SK-N-SH (cell line): ENCODE measurements around the gene C4A. TPM values are rescaled to one million over a fixed set of nuclear protein-coding genes. Genes with fewer than 3 reads are reported as not detected.

Experiments used
- CTCF ChIA-PET: fragments of 300-600, 350-600 bp; formaldehyde crosslinking; extraction: SDS; loops from one replicate; lab custom pipeline; 2021; lab: Yijun Ruan, JAX
- POLR2A ChIA-PET: fragments of 350-600 bp; sonication (Branson Sonifier 250); formaldehyde crosslinking; extraction: SDS; loops from one replicate; lab custom pipeline; 2020; ENCODE audit warnings: antibody characterized with exemption, inconsistent platforms; lab: Yijun Ruan, JAX
- DNase-seq: peaks from one replicate; pipeline ENCODE4 v3.0.0; 2012
- H2AFZ ChIP-seq: fragments of 200-600 bp; sonication (generic); 2 replicates; pipeline ENCODE4 v1.8.1; 2016; ENCODE audit warnings: antibody characterized with exemption, mild to moderate bottlenecking, low read depth
- H3F3A ChIP-seq: fragments of 200-600 bp; sonication (generic); replicated peaks from 2 replicates; pipeline ENCODE3; 2016; ENCODE audit warnings: antibody characterized with exemption, mild to moderate bottlenecking; ENCODE audit not compliant: insufficient read depth
- H3K27ac ChIP-seq, 2 experiments: fragments of 200-500 bp in 1 of 2; fragments of 200-600 bp in 1 of 2; sonication (Bioruptor generic) in 1 of 2; sonication (generic), shearing (Covaris generic) in 1 of 2; 2 replicates each; pipeline versions ENCODE4 v1.5.1 to v1.6.1; 2014 to 2016; ENCODE audit warnings: low read depth in 2 of 2, inconsistent platforms in 1 of 2, low read length in 1 of 2, mild to moderate bottlenecking in 1 of 2, mixed read lengths in 1 of 2
- H3K27me3 ChIP-seq: fragments of 200-600 bp; sonication (generic), shearing (Covaris generic); 2 replicates; pipeline ENCODE4 v1.6.1; 2016; ENCODE audit warnings: mixed run types; ENCODE audit not compliant: insufficient read depth
- H3K36me3 ChIP-seq, 2 experiments: fragments of 200-500 bp in 1 of 2; fragments of 200-600 bp in 1 of 2; sonication (Bioruptor generic) in 1 of 2; sonication (generic) in 1 of 2; replicated peaks in 1 of 2; 2 replicates each; pipeline versions ENCODE3 to v1.5.1; 2014 to 2016; ENCODE audit warnings: low read length in 1 of 2, mild to moderate bottlenecking in 1 of 2; ENCODE audit not compliant: insufficient read depth in 2 of 2, control insufficient read depth in 1 of 2
- H3K4me1 ChIP-seq, 2 experiments: fragments of 200-500 bp in 1 of 2; fragments of 200-600 bp in 1 of 2; sonication (Bioruptor generic) in 1 of 2; sonication (generic), shearing (Covaris generic) in 1 of 2; 2 replicates each; pipeline versions ENCODE4 v1.5.1 to v1.6.1; 2014 to 2016; ENCODE audit warnings: low read depth in 1 of 2, low read length in 1 of 2, mixed run types in 1 of 2; ENCODE audit not compliant: insufficient read depth in 2 of 2, control insufficient read depth in 1 of 2
- H3K4me2 ChIP-seq: fragments of 200-600 bp; sonication (generic), shearing (Covaris generic); 2 replicates; pipeline ENCODE4 v1.6.1; 2017; ENCODE audit warnings: mixed run types
- H3K4me3 ChIP-seq, 2 experiments: fragments of 200-500 bp in 1 of 2; fragments of 200-600 bp in 1 of 2; sonication (Bioruptor generic) in 1 of 2; sonication (generic), shearing (Covaris generic) in 1 of 2; 2 replicates each; pipeline versions ENCODE4 v1.5.1 to v1.8.1; 2014 to 2016; ENCODE audit warnings: low read depth in 2 of 2, inconsistent platforms in 1 of 2, low read length in 1 of 2, mild to moderate bottlenecking in 1 of 2, mixed read lengths in 1 of 2, moderate library complexity in 1 of 2
- H3K79me2 ChIP-seq: fragments of 200-600 bp; sonication (generic); 2 replicates; pipeline ENCODE4 v1.8.1; 2017; ENCODE audit warnings: mild to moderate bottlenecking; ENCODE audit not compliant: insufficient read depth
- H3K9ac ChIP-seq: fragments of 200-600 bp; sonication (generic); 2 replicates; pipeline ENCODE4 v1.6.1; 2017; ENCODE audit warnings: mixed run types
- H3K9me2 ChIP-seq: fragments of 200-600 bp; sonication (generic); 2 replicates; pipeline ENCODE4 v1.6.1; 2017; ENCODE audit warnings: mixed run types
- H3K9me3 ChIP-seq: fragments of 200-600 bp; sonication (generic); 2 replicates; pipeline ENCODE4 v1.6.1; 2017; ENCODE audit warnings: mixed run types, mild to moderate bottlenecking, moderate library complexity
- H4K20me1 ChIP-seq: fragments of 200-600 bp; sonication (generic); 2 replicates; pipeline ENCODE4 v1.6.1; 2017; ENCODE audit warnings: mild to moderate bottlenecking, mixed run types; ENCODE audit not compliant: insufficient read depth
- CHD2 ChIP-seq: fragments of 150-350 bp; IDR thresholded peaks from 2 replicates; pipeline ENCODE4 v1.6.1; 2018; ENCODE audit warnings: low read length; ENCODE audit not compliant: partially characterized antibody
- FOSL2 ChIP-seq: IDR thresholded peaks from 2 replicates; pipeline ENCODE4 v1.4.0; 2012; ENCODE audit warnings: low read depth, mild to moderate bottlenecking, moderate library complexity, borderline replicate concordance
- GABPA ChIP-seq: IDR thresholded peaks from 2 replicates; pipeline ENCODE4 v1.4.0; 2012; ENCODE audit warnings: low read depth, mild to moderate bottlenecking
- GATA2 ChIP-seq: sonication (generic); formaldehyde crosslinking; IDR thresholded peaks from 2 replicates; pipeline ENCODE4 v1.5.0; 2020; ENCODE audit warnings: mild to moderate bottlenecking, missing genetic modification reagents
- JUND ChIP-seq: IDR thresholded peaks from 2 replicates; pipeline ENCODE4 v1.4.0; 2012
- MXI1 ChIP-seq: IDR thresholded peaks from 2 replicates; pipeline ENCODE4 v1.6.1; 2012; ENCODE audit warnings: mild to moderate bottlenecking, low read depth, low read length, improper control_type of control experiment
- NFIC ChIP-seq: IDR thresholded peaks from 2 replicates; pipeline ENCODE4 v1.4.0; 2012; ENCODE audit warnings: borderline replicate concordance
- RAD21 ChIP-seq: IDR thresholded peaks from 2 replicates; pipeline ENCODE4 v1.6.1; 2012; ENCODE audit warnings: mild to moderate bottlenecking, low read length
- RCOR1 ChIP-seq: fragments of 150-350 bp; IDR thresholded peaks from 2 replicates; pipeline ENCODE4 v1.6.1; 2017; ENCODE audit warnings: antibody characterized with exemption, low read length
- RFX5 ChIP-seq: IDR thresholded peaks from 2 replicates; pipeline ENCODE4 v1.6.1; 2012; ENCODE audit warnings: mild to moderate bottlenecking, improper control_type of control experiment, low read length
- RXRA ChIP-seq: IDR thresholded peaks from 2 replicates; pipeline ENCODE4 v1.4.0; 2012; ENCODE audit warnings: low read depth, mild to moderate bottlenecking, borderline replicate concordance
- SIN3A ChIP-seq: IDR thresholded peaks from 2 replicates; pipeline ENCODE4 v1.6.1; 2012; ENCODE audit warnings: low read depth, mild to moderate bottlenecking, low read length, moderate library complexity, borderline replicate concordance
- TEAD4 ChIP-seq: IDR thresholded peaks from 2 replicates; pipeline ENCODE4 v1.4.0; 2012; ENCODE audit warnings: mild to moderate bottlenecking, borderline replicate concordance; ENCODE audit not compliant: insufficient read depth
- WGBS: methylation state at CpG from one replicate; pipeline ENCODE4 v1.1.6; 2017; ENCODE audit warnings: low lambda C conversion rate; 5-methylcytosine and 5-hydroxymethylcytosine counted together
- polyA plus RNA-seq, 3 experiments: library from polyadenylated mRNA; depleted of rRNA; stranded (reverse); fragments of >200 nt; gene quantifications; 2 replicates each; pipeline ENCODE4 v1.2.3, GENCODE V29; 2012
- TF ChIP-seq, protein P1 (sequence below): IDR thresholded peaks from 2 replicates; pipeline ENCODE4 v1.4.0; 2012; ENCODE audit warnings: low read depth, borderline replicate concordance
- TF ChIP-seq, protein P2 (sequence below): IDR thresholded peaks from 2 replicates; pipeline ENCODE4; 2012
- TF ChIP-seq, protein P3 (sequence below): IDR thresholded peaks from 2 replicates; pipeline ENCODE4 v1.4.0; 2012; ENCODE audit warnings: low read depth
- TF ChIP-seq, protein P4 (sequence below): fragments of 200-600 bp; sonication (generic); IDR thresholded peaks from 2 replicates; pipeline ENCODE4 v1.6.1; 2017; ENCODE audit warnings: antibody characterized with exemption, mild to moderate bottlenecking, moderate library complexity
- TF ChIP-seq, protein P5 (sequence below): IDR thresholded peaks from 2 replicates; pipeline ENCODE4 v1.4.0; 2012; ENCODE audit warnings: low read depth, borderline replicate concordance
- TF ChIP-seq, protein P6 (sequence below): IDR thresholded peaks from 2 replicates; pipeline ENCODE4 v1.6.1; 2012; ENCODE audit warnings: mild to moderate bottlenecking, low read depth, low read length, moderate library complexity

C4A gene
- polyA plus RNA-seq, 1 of the 3 experiments (the other 2 are of a cell fraction): 11.4 TPM

DNA sequence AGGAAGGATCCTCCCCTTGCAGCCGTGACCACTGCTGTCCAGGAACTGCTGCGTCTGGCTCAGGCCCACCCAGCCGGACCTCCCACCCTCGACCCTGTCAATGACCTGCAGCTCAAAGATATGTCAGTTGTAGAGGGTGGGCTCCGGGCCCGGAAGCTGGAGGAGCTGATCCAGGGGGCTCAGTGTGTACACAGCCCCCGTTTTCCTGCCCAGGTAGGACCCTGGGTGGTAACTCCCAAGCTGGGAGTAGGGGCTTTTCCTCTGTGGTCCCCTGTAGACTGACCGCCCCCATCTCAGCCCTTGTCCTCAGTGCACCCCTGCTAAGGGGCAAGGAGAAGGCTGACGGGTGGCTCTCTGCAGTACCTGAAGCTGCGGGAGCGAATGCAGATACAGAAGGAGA lies 13.5 kb upstream of the C4A start:
- Histone ChIP-seq H3F3A (peaks cover 10% of the 10 kb centered on the region), H2AFZ (no peak overlapping the region), H3K27me3 (no peaks in the 10 kb centered on the region), H3K9me3 (no peaks in the 10 kb centered on the region), H3K27ac (no peak overlapping the region), H3K4me1 (peaks cover 5 to 25% of the 10 kb centered on the region in 2 experiments; a peak in 3 of 4 replicates), H3K36me3 (peaks cover 25 to 66% of the 10 kb centered on the region in 2 experiments), H3K9ac (no peak overlapping the region), H3K4me3 (no peak overlapping the region), H4K20me1 (no peaks in the 10 kb centered on the region), H3K79me2 (peaks cover 26% of the 10 kb centered on the region), H3K9me2 (no peaks in the 10 kb centered on the region), H3K4me2 (no peak overlapping the region)
- no peak for DNase-seq
- TF ChIP-seq, protein P1, sequence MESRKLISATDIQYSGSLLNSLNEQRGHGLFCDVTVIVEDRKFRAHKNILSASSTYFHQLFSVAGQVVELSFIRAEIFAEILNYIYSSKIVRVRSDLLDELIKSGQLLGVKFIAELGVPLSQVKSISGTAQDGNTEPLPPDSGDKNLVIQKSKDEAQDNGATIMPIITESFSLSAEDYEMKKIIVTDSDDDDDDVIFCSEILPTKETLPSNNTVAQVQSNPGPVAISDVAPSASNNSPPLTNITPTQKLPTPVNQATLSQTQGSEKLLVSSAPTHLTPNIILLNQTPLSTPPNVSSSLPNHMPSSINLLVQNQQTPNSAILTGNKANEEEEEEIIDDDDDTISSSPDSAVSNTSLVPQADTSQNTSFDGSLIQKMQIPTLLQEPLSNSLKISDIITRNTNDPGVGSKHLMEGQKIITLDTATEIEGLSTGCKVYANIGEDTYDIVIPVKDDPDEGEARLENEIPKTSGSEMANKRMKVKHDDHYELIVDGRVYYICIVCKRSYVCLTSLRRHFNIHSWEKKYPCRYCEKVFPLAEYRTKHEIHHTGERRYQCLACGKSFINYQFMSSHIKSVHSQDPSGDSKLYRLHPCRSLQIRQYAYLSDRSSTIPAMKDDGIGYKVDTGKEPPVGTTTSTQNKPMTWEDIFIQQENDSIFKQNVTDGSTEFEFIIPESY: no peak
- TF ChIP-seq TEAD4 (no peak), RAD21 (no peak), RCOR1 (no peak), MXI1 (no peak), RFX5 (no peak), RXRA (no peak), CHD2 (no peak), JUND (no peak), GABPA (no peak), NFIC (no peak), GATA2 (CRISPR knock-in tag) (no peak), FOSL2 (no peak), SIN3A (no peak)
- TF ChIP-seq, protein P2, sequence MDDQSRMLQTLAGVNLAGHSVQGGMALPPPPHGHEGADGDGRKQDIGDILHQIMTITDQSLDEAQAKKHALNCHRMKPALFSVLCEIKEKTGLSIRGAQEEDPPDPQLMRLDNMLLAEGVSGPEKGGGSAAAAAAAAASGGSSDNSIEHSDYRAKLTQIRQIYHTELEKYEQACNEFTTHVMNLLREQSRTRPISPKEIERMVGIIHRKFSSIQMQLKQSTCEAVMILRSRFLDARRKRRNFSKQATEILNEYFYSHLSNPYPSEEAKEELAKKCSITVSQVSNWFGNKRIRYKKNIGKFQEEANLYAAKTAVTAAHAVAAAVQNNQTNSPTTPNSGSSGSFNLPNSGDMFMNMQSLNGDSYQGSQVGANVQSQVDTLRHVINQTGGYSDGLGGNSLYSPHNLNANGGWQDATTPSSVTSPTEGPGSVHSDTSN: no peak
- TF ChIP-seq, protein P3, sequence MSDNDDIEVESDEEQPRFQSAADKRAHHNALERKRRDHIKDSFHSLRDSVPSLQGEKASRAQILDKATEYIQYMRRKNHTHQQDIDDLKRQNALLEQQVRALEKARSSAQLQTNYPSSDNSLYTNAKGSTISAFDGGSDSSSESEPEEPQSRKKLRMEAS: no peak
- TF ChIP-seq, protein P4, sequence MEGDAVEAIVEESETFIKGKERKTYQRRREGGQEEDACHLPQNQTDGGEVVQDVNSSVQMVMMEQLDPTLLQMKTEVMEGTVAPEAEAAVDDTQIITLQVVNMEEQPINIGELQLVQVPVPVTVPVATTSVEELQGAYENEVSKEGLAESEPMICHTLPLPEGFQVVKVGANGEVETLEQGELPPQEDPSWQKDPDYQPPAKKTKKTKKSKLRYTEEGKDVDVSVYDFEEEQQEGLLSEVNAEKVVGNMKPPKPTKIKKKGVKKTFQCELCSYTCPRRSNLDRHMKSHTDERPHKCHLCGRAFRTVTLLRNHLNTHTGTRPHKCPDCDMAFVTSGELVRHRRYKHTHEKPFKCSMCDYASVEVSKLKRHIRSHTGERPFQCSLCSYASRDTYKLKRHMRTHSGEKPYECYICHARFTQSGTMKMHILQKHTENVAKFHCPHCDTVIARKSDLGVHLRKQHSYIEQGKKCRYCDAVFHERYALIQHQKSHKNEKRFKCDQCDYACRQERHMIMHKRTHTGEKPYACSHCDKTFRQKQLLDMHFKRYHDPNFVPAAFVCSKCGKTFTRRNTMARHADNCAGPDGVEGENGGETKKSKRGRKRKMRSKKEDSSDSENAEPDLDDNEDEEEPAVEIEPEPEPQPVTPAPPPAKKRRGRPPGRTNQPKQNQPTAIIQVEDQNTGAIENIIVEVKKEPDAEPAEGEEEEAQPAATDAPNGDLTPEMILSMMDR: no peak
- TF ChIP-seq, protein P5, sequence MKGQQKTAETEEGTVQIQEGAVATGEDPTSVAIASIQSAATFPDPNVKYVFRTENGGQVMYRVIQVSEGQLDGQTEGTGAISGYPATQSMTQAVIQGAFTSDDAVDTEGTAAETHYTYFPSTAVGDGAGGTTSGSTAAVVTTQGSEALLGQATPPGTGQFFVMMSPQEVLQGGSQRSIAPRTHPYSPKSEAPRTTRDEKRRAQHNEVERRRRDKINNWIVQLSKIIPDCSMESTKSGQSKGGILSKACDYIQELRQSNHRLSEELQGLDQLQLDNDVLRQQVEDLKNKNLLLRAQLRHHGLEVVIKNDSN: no peak
- TF ChIP-seq, protein P6, sequence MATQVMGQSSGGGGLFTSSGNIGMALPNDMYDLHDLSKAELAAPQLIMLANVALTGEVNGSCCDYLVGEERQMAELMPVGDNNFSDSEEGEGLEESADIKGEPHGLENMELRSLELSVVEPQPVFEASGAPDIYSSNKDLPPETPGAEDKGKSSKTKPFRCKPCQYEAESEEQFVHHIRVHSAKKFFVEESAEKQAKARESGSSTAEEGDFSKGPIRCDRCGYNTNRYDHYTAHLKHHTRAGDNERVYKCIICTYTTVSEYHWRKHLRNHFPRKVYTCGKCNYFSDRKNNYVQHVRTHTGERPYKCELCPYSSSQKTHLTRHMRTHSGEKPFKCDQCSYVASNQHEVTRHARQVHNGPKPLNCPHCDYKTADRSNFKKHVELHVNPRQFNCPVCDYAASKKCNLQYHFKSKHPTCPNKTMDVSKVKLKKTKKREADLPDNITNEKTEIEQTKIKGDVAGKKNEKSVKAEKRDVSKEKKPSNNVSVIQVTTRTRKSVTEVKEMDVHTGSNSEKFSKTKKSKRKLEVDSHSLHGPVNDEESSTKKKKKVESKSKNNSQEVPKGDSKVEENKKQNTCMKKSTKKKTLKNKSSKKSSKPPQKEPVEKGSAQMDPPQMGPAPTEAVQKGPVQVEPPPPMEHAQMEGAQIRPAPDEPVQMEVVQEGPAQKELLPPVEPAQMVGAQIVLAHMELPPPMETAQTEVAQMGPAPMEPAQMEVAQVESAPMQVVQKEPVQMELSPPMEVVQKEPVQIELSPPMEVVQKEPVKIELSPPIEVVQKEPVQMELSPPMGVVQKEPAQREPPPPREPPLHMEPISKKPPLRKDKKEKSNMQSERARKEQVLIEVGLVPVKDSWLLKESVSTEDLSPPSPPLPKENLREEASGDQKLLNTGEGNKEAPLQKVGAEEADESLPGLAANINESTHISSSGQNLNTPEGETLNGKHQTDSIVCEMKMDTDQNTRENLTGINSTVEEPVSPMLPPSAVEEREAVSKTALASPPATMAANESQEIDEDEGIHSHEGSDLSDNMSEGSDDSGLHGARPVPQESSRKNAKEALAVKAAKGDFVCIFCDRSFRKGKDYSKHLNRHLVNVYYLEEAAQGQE: no peak
- ChIA-PET POLR2A (interaction anchor here (1.0 to 3.8 kb wide), 2 partner anchors 9 to 173 kb away, joined by 3 to 20 read pairs; partner anchors contain the start of genes NELFE, SKIC2 and VARS1), CTCF (interaction anchor here (5.1 to 5.2 kb wide), 2 partner anchors 9 to 16 kb away, joined by 19 to 29 read pairs; partner anchors contain the start of genes NELFE and SKIC2)
- 87% methylated on average over 6 of the region's 11 CpGs for WGBS
